Measurements from ENCODE around the gene KIZ. TPM values are rescaled to one million over a fixed set of nuclear protein-coding genes. Genes with fewer than 3 reads are reported as not detected.
"Not testable (repeated sequence)": the region's sequence is repeated elsewhere in the genome, so short reads cannot be mapped to it uniquely, and the experiment has no call there.

The KIZ gene
- total RNA-seq, 1 experiment from 2014 or later, result 15.7 TPM

DNA sequence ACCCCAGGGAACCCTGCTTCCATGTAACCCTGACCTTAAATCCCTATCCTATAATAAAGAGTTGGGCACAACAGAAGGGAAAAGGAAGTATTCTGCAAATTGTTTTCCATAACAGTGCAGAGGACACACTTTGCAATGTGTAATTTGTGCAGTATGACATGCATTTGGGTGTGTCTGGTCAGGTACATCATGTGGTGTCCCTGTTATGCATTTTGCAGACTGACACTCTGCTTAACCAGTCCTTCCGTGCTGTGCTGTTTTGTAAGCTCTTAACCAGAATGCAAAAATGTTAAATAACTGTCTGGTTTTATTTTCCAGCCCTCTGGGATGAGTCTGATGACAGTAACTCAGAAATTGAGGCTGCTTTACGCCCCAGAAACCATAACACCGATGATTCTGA is 120.3 kb downstream of the KIZ start:
- no peak for DNase-seq (ENCODE audit: extremely low read depth, low read depth)

DNA sequence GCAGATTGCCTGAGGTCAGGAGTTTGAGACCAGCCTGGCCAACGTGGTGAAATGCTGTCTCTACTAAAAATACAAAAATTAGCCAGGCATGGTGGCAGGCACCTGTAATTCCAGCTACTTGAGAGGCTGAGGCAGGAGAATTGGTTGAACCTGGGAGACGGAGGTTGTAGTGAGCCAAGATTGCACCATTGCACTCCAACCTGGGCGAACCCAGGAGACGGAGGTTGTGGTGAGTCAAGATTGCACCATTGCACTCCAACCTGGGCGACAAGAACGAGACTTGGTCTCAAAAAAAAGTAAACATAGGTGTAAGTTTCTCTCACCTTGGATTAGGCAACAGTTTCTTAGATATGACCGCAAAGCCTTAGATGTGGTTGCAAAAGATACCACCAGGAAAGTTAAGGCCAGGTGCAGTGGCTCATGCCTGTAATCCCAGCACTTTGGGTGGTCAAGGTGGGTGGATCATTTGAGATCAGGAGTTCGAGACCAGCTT is 121.8 kb downstream of the KIZ start:
- DNase-seq (ENCODE audit: extremely low read depth, low read depth), result not testable (repeated sequence)

DNA sequence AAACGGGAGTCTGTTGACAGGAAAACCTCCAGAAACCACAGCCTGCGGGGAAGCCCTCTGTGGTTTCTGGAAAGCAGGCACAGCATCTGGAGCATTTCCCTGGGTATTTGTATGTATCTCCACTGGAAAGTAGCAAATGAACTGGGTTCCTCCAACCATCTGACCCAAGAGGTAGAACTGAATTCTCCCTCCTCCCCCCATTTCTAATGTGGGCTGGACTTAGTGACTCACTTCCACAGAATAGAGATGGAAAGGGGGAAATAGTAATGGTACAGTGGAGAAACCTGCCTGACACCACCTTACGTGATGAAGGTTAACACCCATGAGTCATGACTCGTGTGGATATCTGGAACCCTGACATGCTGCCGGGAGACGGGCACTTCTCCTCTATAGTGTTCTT is 125.4 kb downstream of the KIZ start:
- no peak for DNase-seq (ENCODE audit: extremely low read depth, low read depth)

DNA sequence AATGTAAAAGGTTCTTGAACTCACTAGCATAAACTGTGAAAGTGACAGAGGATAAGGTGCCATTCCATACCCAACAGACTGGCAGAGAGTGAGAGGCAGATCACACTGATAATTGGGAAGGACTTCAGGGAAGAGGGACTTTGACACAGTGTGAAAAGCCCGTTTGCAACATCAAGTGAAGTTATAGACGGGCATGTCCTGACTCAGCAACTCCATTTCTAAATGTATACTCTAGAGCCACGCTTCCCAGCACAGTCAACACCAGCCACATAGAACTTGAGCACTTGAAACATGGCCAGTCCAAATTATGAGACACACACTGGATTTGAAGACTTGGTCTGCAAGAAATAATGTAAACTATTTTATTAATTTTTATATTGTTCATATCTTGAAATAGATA is 131.3 kb downstream of the KIZ start:
- no peak for DNase-seq (ENCODE audit: extremely low read depth, low read depth)

DNA sequence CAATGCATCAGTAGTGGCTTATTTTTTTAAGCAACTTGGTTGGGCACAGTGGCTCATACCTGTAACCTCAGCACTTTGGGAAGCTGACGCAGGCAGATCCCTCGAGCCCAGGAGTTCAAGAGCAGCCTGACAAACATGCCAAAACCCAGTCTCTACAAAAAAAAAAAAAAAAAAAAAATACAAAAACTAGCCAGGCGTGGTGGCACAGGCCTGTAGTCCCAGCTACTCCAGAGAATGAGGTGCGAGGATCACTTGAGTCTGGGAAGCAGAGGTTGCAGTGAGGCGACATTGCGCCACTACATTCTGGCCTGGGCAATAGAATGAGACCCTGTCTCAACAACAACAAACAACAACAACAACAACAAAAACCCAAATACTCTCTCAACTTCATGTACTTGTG is 132.5 kb downstream of the KIZ start:
- DNase-seq (ENCODE audit: extremely low read depth, low read depth), result no peak

DNA sequence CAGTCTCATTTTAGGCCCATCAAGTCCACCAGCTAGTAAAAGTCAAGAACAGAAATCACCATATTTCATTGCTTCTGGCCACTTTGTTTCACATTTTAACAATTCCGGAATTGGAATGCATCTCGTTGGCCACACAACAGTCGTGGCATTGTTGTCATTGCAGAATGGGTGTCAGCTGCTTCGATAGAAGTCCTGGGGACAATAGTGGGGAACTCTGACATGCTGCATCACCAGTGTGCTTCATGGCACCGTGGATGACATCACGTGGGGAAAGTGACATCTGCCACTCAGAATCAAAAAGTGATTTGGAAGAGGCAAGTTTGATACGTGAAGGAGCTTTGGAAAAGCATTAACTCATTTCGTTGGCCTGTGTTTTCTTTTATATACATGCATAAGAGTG is 133.5 kb downstream of the KIZ start:
- no peak for DNase-seq (ENCODE audit: extremely low read depth, low read depth)

DNA sequence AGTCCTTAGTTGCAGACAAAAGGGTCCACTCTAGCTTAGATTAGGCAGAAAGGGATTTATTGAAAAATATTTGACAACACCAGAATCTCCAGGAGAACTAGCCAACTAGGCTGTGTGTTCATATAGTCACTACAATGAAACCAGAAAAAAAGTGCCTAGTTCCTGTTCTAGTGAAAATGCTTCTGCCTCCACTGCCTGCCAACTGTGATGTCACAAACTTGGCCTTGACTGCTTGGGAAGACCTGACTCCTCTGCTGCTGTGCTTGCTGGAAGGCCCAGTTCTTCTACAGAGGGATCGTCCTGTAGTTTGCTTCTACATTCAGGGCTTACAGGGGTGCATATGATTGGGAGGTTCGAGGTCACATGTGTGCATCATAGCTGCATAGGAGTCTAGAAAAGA is 136.9 kb downstream of the KIZ start:
- no peak for DNase-seq (ENCODE audit: extremely low read depth, low read depth)

DNA sequence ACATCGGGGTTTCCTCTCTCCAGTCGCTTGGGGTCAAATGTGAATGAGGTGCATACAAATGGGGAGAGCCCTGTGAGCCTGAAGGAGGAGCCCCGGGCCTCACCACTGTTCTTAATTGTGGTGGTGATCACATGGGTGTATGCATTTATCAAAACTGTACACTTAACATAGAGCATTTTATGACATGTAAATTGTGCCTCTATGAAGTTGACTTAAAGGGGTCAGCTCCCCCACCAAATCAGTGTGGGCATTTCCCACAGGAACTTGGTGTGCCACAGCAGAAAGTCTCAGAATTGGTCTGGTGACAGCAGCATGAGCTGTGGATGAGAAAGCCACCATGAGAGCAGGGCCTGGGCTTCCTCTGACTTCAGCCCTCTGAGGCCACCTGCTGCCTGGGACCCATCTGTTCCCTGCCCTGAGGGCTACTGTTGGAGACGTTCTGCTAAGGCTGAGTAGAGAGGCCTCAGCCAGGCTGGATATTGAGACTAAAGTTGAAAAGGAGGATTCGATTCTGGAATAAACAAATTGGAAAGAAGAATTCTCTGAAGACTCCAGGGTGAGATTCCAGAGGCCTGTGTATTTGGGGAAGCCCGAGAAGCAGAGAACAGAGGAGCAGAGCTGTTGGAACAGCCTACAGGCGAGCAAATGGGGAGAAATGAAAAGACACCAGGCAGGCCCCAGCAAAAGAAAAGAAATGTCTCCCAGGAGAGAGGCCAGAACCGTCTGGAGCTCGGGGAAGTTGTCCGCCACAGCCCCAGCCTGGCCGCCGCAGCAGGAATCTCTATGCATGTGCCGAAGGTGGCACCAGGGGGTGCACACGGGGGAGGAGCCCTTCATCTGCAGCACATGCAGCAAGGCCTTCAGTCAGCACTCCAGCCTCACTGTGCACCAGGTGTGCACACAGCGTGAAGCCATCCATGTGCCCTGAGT is 139.6 kb downstream of the KIZ start:
- no peak for DNase-seq (ENCODE audit: extremely low read depth, low read depth)

DNA sequence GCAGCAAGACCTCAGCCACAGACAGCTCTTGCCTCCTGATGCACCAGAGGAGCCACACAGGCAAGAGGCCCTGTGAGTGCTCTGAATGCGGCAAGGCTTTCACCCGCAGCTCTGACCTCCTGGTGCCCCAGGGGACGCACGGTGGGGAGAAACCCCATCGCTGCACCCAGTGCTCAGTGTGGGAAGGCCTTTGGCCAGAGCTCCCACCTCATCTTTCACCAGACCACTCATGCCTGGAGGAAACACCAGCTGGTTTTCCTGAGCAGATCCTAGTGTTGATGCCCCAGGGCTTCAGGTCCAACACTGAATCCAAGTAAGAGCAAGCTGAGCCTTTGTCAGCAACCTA is 140.3 kb downstream of the KIZ start:
- DNase-seq (ENCODE audit: extremely low read depth, low read depth), result no peak

DNA sequence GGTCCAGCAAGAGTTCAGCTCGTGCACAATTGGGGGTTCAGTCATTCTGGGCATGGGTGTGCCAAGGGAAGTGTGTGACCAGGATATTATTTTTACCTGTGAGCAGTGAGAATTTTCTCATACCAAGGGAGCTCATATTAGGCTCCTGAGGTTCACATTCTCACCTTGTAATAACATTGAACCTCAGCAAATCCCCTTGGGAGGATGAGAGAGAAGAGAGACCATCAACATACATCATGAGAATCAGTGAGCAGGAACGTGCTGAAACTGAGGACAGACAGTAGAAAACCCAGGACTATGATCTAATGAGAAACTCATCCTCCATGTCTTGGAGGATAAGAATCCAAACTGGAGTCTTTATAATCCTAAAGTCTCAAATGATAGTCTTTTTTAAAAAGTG is 143.9 kb downstream of the KIZ start:
- no peak for DNase-seq (ENCODE audit: extremely low read depth, low read depth)

DNA sequence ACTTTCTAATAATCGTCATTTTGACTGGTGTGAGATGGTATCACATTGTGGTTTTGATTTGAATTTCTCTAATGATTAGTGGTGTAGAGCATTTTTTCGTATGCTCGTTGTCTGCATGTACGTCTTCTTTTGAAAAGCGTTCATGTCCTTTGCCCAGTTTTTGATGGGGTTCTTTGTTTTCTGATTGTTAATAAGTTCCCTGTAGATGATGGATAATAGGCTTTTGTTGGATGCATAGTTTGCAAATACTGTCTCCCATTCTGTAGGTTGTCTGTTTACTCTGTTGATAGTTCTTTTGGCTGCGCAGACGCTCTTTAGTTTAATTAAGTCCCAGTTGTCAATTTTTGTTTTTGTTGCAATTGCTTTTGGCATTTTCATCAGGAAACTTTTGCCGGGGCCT is 144.9 kb downstream of the KIZ start:
- DNase-seq (ENCODE audit: extremely low read depth, low read depth), result no peak

DNA sequence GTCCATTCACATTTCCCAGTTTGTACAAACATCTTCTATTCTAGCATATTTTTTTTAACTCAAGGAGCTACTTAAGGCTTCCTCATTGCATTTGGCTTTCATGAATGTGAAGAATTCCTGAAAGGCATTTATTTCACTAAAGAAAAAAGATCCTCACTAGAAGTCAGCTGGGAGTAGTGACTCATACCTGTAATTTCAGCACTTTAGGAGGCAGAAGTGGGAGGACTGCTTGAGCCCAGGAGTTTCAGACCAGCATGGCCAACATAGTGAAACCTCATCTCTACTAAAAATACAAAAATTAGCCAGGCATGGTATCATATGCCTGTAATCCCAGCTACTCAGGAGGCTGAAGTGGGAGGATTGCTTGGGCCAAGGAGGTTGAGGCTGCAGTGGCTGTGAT is 146.4 kb downstream of the KIZ start:
- no peak for DNase-seq (ENCODE audit: extremely low read depth, low read depth)

DNA sequence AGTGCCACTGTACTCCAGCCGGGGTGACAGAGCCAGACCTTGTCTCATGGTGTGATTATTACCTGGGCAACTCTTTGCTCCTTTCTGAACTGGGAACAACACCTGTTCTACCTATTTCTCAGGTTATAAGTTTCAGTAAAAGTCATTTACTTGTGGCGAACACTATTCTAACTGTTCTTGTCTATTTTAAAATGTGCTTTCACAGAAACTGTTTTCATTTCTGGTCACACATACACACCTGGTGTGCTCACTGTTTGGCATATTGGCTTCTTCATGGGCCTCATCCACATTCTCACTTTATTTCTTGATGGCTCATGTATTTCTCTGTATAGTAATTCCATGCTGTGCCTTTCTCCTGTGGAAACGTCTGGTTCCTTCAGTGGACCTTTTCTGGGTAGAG is 146.8 kb downstream of the KIZ start:
- DNase-seq (ENCODE audit: extremely low read depth, low read depth), result no peak

DNA sequence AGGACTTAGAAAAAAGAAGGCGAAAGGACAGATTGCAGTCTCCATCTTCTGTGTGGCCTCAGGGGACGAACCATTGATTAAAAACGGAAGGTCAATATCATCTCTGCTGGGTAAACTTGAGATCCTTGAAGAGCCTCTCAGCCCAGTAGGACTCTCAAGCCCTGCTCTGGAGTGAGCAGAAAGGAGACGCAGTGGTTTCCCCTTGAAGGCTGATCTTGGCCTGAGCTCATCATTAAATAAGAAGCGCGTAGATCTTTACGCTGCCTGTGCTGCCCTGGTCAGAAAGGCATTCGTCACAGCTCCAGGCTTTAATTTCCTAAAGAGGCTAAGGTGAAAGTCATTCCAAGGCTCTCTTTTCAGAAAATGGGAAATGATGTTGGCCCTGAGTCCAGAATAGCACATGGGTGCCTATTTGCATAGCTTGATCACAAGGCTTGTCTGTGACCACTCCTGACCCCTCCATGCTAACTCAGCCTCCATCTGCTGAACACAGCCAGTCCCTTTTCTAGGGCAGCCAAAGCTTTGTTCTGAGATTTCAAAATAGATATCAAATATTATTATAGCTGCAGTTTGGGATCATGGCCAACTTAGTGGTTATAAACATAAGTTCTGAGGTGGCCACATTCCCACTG is 148.0 kb downstream of the KIZ start:
- no peak for DNase-seq (ENCODE audit: extremely low read depth, low read depth)

DNA sequence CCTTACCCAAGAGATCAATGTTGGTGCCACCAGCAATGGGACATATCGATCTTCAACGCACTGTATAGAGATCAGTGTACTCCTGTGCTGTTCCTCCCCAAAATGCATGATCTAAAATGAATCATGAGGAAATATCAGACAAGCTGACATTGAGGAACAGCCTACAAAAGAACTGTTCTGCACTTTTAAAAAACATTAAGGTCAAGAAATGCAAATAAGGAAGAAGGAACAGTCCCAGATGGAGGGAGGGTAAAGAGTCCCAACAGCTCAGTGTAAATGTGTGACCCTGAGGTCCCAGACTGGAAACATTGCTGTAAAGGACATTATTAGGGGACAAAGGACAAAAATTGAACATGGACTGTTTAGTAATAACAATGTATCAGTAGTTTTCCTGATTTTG is 152.9 kb downstream of the KIZ start:
- no peak for DNase-seq (ENCODE audit: extremely low read depth, low read depth)

DNA sequence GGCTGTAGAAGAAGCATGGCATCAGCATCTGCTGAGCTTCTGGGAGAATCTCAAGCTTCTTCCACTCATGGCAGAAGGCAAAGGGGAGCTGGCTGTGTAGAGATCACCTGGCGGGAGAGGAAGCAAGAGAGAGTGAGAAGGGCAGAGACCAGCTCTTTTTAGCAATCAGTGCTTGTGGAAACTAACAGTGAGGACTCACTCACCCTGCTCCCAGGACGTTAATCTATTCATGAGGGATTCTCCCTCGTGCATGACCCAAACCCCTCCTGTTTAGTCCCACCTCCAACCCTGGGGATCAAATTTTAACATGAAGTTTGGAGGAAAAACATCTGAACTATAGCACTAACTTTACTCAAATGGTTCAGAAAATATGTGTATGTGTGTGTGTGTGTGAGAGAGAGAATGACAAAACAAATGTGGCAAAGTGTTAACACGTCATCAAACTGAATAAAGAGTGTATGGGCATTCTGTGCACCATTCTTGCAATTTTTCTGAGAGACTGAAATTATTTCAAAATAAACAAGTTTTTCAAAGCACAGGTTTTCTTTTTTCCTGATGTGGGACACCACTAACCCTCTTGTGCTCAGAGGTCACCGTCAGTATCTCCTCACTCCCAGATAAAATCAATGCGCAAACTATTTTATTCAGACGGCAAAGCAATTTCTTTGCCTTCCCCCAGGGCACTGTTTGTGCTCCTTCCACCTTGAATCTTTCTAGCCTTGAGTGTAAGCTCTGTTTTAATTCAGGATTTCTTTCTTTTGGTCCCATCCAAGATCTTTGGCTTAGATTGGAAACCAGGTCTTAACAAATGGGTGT is 154.0 kb downstream of the KIZ start:
- DNase-seq (ENCODE audit: extremely low read depth, low read depth), result no peak

DNA sequence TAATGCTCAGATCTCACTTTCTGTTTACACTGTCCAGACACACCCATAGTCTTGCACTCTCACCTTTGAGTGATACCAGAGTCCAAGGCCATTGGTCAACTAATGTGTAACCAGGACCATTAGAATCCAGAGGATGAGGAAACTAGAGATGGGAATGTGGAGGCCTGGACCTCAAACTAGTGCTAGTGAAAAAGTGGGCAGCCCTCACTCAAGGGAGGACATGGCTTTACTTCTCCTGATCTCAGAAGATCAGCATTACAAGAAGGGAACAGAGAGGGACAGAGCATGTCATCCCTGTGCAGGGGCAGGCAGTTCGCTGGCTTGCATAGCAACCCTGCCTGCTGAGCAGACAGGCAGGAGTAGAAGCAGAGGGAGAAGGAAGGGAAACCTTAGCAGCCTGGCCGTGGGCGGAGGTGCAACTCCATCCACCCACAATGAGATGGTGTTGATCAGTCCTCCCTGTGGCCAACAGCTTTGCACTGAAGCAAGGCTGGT is 154.7 kb downstream of the KIZ start:
- DNase-seq (ENCODE audit: extremely low read depth, low read depth), result no peak

DNA sequence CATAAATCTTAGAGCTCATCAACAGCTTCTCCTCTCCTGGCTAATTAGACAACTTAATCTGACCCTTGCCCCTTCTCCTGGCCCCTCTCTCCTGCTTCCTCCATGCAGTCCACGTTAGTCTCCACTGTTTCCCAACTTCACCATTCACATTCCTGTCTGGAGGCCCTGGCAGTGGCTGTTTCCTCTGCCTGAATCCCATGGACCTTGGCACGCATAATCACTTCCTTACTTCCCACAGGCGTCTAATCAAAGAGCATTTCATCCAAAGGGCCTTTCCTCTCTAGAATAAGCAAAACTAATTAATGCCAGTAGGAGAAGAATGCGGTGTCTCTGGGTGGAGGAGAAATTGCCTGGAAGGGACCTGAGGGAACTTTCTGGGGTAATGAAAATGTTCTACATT is 160.9 kb downstream of the KIZ start:
- no peak for DNase-seq (ENCODE audit: extremely low read depth, low read depth)

DNA sequence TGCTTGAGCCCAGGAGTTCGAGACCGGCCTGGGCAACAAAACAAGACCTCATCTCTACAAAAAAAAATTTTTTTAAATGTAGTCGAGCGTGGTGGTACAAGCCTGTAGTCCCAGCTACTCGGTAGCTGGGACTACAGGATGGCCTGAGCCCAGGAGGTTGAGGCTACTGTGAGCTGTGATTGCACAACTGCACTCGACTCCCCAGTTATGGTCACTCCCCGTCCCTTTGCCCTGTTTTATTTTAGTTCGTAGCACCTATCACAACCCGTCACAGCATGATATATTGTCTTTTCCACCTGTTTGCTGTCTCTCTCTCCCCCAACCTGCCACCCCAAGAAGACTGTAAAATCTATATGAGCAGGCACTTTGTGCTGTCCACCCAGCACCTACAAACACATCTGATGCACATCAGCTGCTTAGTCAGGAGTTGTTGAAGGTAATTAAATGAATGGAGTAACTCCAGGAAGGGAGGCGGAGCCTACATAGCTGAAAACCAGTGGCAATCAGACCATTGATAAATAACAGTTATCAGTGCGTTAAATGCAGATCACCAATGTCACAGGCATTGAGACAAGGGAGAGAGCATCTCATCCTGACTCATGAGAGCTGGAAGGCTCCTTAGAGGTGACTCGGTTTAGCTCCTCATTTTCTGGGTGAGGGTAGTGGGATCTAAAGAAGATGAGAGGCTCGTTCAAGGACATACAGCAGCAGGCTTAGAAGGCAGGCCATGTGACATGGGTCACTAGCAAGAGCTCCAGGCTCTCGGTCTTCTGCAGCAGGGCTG is 162.9 kb downstream of the KIZ start:
- no peak for DNase-seq (ENCODE audit: extremely low read depth, low read depth)

DNA sequence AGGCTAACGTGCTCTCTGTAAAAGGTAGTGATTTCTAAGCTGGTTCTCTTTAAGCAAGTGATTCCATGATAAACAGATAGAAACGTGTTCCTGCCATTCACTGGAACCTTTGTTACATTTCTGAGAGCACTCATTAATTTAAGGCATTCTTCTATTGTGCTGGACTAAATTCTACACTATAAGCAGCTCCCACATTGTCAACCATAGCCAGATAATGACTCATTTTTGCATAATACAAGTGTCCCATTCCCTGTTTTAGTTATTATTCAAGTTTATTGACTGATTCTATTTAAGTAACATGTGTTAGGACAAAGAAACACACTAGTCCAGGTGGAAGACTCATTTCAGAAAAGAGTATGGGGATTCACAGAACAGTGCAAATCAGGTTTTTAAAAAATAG is 163.8 kb downstream of the KIZ start:
- no peak for DNase-seq (ENCODE audit: extremely low read depth, low read depth)

All from NCI-H460 (cell line).